SH-SY5Y (cell line): Measurements from ENCODE around the gene IPO13.

Source experiments
- GATA2 ChIP-seq: IDR thresholded peaks from 2 replicates; pipeline ENCODE4 v1.6.1; 2011; ENCODE audit warnings: mild to moderate bottlenecking, low read depth, low read length
- GATA3 ChIP-seq: IDR thresholded peaks from 2 replicates; pipeline ENCODE4 v1.6.1; 2011; ENCODE audit warnings: low read depth, mild to moderate bottlenecking, low read length, moderate library complexity

Gene IPO13

GRCh38 chr1:43990271-43991199, 43.8 kb downstream of the IPO13 start:
- TF ChIP-seq GATA2: no peak
- TF ChIP-seq GATA3: no peak

DNA sequence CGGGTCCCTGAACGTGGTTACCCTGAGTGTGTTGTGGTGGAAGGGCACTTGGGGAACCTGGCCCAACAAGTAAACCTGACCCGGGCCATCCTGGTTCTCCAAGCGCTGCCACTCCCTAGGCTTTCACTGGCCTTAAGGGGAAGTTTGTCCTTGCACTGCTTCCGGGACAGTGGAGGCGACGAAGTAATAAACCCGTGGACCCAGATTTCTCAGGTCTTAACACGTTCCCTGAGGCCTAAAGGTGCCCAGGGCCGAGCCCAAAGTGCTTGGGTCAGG, 44.4 kb downstream of the IPO13 start:
- TF ChIP-seq GATA2 (no peak), GATA3 (no peak)

DNA sequence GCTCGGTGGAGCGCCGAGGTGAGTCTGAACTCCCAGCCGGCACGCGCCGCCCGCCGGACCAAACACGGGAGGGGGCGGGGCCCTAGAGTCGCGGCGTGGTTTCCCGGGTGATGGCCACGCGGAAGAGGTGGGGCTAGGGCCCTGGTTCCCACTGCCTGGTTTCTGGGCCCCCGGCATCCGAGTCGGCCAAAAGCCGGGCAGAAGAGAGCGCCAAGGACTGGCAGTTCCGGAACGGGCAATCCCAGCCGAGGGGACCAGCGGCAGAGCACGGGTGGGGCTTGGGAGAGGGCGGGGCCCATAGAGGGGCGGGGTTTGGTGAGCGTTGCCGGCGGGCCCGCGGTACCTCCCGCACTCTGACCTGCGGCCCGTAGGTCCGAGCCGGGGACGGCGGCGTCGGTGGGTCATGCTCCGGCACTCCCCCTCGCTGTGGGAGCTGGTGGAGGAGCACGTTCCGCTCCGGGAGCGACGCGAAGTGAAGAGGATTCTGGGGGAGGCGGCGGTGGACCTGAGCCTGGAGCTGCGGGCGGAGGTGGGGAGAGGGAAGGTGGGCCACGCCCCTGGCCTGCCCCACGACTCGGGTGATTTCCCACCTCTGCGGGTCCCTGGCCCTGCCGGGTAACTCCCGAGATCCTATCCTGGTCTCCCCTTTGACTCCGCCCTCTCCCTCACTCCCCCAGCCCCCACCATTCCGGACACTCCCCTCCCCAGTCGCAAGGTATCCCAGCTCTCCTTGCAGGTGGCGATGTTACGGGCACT, 44.9 kb downstream of the IPO13 start, which contains the start of gene CCDC24:
Gene CCDC24, plus strand, starts transcription at position 124 of the 756 bp plus-strand sequence. Its CDS starts 280 bp downstream, at position 404.
- TF ChIP-seq GATA3 (no peak), GATA2 (no peak)

DNA sequence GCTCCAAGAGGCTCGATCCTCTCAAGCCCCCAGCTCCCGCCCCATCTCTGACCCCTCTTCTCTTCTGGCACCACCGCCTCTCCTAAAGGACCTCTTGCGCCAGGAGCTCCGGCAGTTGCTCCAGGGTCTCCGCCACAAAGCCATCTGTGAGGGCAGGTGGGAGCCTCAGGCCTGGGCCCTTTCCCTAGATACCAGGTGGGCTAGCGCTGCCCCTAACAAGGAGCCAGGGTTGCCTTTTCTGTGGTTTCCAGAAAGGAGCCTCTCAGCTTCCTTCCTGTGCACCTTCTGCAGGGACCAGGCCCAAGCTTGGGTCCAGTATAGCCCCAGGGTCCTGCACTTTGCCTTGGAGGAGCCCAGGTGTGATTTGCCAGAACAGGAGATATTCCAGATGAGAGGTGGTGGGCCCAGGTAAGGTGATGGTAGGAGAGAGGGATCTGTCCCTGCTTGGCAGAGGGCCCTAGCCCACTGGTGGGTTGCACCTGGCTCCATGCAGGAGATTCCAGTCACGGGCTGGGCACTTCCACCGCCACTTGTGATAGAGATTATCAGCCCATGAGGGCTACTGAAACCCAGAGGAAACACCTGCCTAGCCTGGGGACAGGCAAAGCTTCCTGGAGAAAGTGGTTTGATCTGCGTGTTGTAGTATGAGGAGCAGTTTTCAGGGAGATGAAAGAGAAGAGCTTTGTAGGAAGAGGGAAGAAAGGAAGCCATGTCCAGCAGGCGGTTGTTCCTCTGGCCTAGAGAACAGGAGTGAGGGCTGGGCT, 45.7 kb downstream of the IPO13 start:
- TF ChIP-seq GATA2: no peak
- TF ChIP-seq GATA3: no peak

- TF ChIP-seq GATA3 (no peak), GATA2 (no peak)
Measured at GRCh38 chr1:43993206-43993914, 46.6 kb downstream of the IPO13 start.

DNA sequence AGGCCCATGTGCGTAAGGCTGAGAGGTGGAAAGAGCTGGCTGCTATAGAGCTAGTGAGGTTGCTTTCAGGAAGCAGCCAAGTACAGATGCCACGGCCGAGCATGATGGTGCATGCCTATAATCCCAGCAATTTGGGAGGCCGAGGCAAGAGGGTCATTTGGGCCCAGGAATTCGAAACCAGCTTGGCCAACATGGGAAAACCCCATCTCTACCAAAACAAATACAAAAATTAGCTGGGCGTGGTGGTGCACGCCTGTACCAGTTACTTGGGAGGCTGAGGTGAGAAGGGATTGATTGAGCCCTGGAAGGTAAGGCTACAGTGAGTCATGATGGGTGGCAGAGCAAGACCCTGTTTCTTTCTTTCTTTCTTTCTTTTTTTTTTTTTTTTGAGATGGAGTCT, 47.3 kb downstream of the IPO13 start:
- no peak for TF ChIP-seq GATA3
- TF ChIP-seq GATA2: no peak

GRCh38 chr1:43994794-43995790, 48.3 kb downstream of the IPO13 start:
- TF ChIP-seq GATA3 (no peak), GATA2 (no peak)

GRCh38 chr1:43995984-43996732, 49.4 kb downstream of the IPO13 start:
- TF ChIP-seq GATA2: peak; percentile 42
- no peak for TF ChIP-seq GATA3

DNA sequence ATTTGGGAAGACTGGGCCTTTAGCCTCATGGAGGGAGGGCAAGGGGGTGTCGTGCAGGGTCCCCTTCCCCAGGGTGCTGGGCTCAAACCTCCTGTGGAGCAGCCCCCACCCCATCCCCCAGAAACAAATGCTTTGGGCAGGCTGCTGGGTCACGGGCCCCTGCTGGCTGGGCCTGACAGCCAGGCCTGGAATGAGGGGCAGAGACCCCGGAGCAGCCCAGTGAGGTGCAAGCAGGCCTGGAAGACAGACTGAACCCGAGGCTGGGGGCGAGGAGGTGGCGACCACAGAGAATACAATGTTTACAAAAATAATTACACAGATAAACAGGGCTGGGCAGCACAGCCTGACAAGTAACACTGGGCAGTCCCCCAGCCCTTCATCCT, 50.0 kb downstream of the IPO13 start:
- TF ChIP-seq GATA2: no peak
- no peak for TF ChIP-seq GATA3

DNA sequence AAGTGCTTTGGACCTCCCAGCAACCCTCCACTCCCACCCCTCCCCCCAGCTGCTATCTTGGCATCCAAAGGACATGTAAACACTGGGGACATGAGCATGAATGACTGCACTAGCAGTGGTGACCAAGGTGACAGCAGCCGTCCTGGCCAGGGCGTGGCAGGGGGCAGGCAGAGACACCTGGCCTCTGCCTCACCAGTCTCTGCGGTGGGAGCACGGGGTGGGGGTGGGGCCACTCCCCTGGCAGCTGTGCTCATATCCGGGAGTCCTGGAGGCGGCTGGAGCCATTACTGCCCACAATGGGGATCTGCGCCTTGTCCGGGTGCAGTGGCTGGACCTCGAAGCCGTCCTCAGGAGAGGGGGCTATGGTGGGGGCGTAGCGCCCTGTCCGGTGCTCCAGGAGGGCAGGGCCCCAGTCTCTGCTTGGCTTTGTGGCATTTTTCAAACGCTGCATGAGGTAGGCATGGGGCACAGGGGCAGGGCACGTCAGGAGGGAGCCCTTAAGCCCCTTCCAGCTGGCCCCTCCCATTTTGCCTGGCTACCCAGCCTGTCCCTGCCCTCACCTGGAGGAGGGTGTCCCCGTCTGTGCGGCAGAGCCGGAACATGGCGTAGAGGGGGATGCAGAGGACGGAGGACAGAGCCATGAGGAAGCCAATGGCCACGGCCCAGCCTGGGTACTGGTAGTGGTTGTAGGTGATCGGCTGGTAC, 50.7 kb downstream of the IPO13 start:
- no peak for TF ChIP-seq GATA3
- TF ChIP-seq GATA2: no peak

- TF ChIP-seq GATA2: no peak
- no peak for TF ChIP-seq GATA3
Measured at GRCh38 chr1:43998000-43998378, 51.2 kb downstream of the IPO13 start.

DNA sequence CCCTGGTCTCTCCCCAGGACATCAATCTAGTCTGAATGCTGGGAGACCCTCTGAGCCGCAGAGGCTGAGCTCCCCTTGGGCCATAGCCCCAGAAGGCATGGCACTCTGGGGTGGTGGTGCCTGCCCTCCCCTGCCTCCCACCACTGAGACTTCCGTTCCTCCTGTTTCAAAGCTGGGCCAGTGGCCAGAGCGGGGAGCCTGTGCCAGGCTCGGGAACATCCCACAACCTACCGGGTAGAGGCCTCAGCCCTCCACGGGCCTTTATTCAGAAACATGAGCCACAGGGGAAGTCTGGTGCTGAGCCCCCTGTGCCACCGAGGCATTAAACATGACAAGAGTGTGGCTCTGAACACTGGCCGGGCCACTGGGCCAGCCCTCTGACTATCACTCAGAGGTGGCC, 52.7 kb downstream of the IPO13 start:
- TF ChIP-seq GATA3: no peak
- no peak for TF ChIP-seq GATA2
